ENCODE measurements around the gene STAT5B. TPM values are rescaled to one million over a fixed set of nuclear protein-coding genes. Genes with fewer than 3 reads are reported as not detected.

STAT5B gene
- total RNA-seq, 1 experiment from 2014 or later: 42.9 TPM

GRCh38 chr17:42316755-42317154 is 40.6 kb upstream of the STAT5B start:
- peaks cover 34 to 59% (median 49%) of the 10 kb centered on the region in 3 experiments for H3K36me3 Mint-ChIP-seq (ENCODE audit: insufficient read depth in 1 of 3, low read depth in 3 of 3)
- Histone ChIP-seq H2BK12ac (ENCODE audit: insufficient read length, low read depth, low read length) (no peak overlapping the region), H3K18ac (ENCODE audit: insufficient read length, low read depth, low read length) (no peak overlapping the region), H2BK5ac (ENCODE audit: insufficient read length, low read length) (no peak overlapping the region), H2BK120ac (ENCODE audit: low read depth, low read length, poor library complexity, severe bottlenecking) (no peak overlapping the region), H3K23ac (ENCODE audit: insufficient read length, low read depth, low read length) (no peak overlapping the region), H3K4me1 (ENCODE audit: insufficient read depth, low read length) (no peaks in the 10 kb centered on the region), H3K14ac (ENCODE audit: insufficient read depth, low read length) (no peak overlapping the region), H4K20me1 (ENCODE audit: control insufficient read depth, insufficient read depth, insufficient read length) (no peaks in the 10 kb centered on the region), H3K56ac (ENCODE audit: insufficient read length, low read depth, low read length) (no peak overlapping the region), H4K8ac (replicated peaks; ENCODE audit: insufficient read length, low read depth, low read length) (no peak overlapping the region), H3K27me3 (ENCODE audit: insufficient read depth, low read length) (no peaks in the 10 kb centered on the region), H2BK20ac (ENCODE audit: low read depth, low read length, poor library complexity, severe bottlenecking) (no peak overlapping the region), H2BK15ac (ENCODE audit: low read depth, low read length) (no peak overlapping the region), H3T11ph (ENCODE audit: low read length) (no peak overlapping the region), H3K23me2 (ENCODE audit: insufficient read length, low read depth, low read length, poor library complexity, severe bottlenecking) (no peaks in the 10 kb centered on the region), H4K5ac (ENCODE audit: insufficient read length, low read depth, low read length) (no peak overlapping the region), H3K4ac (ENCODE audit: low read depth, low read length) (no peak overlapping the region), H2AFZ (ENCODE audit: low read length) (no peak overlapping the region), H3K79me1 (ENCODE audit: insufficient read depth, low read depth, low read length, poor library complexity, severe bottlenecking) (no peaks in the 10 kb centered on the region), H3K79me2 (ENCODE audit: insufficient read depth, low read length) (no peaks in the 10 kb centered on the region), H3K9me3 (ENCODE audit: control insufficient read depth, low read depth, low read length) (no peaks in the 10 kb centered on the region), H3K9ac (ENCODE audit: extremely low read depth, insufficient read length, low read length) (no peak overlapping the region), H3K4me2 (ENCODE audit: insufficient read depth, insufficient read length, low read length) (no peak overlapping the region), H3K27ac (ENCODE audit: insufficient read length, low read depth, low read length) (no peak overlapping the region), H2AK5ac (ENCODE audit: insufficient read length, low read length) (no peak overlapping the region), H4K91ac (ENCODE audit: insufficient read length, low read depth, low read length) (no peak overlapping the region)
- no peak for TF ChIP-seq CTCF (conservative IDR thresholded peaks at IDR 0.05)
- no CpG with 5 or more reads among the region's 4 CpGs for WGBS (ENCODE audit: extremely low coverage, insufficient read length, low lambda C conversion rate)
- H3K27me3 Mint-ChIP-seq (ENCODE audit: low read depth): no peaks in the 10 kb centered on the region
- H3K9me3 Mint-ChIP-seq: no peaks in the 10 kb centered on the region
- no peak overlapping the region; a peak in 1 of 5 replicates for H3K4me3 Mint-ChIP-seq
- no peak for DNase-seq
- H3K4me1 Mint-ChIP-seq: peaks cover 24 to 26% of the 10 kb centered on the region in 2 experiments
- peak overlapping the region in 1 of 3 experiments; percentile 34; a peak in 1 of 7 replicates for H3K27ac Mint-ChIP-seq

Measured in H9 (cell line).